ENCODE measurements around the gene NHSL2. TPM values are rescaled to one million over a fixed set of nuclear protein-coding genes. Genes with fewer than 3 reads are reported as not detected.

Gene NHSL2
- total RNA-seq, 1 donor from 2014 or later: 12.7 TPM

DNA sequence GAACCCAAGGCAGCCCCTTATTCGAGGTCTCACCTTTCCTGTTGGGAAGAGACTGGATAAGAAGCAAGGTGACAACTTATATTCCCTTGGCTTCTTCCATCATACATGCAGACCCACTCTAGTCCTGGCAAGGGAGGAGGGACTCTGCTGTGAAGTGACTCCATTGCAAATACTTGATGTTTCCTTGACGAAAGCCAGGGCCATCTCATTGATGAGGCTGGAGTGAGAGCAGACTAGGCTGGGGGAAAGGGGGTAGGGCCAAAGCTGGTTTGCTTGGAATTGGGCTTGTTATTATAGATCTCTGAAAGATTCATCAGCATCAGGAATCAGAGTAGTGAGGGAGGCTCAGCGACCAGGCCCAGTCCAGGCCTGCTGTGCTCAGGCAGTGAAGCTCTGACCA, 2.3 kb upstream of the NHSL2 start:
- H3K27me3 ChIP-seq (ENCODE audit: low read depth): peaks cover 10% of the 10 kb centered on the region
- intact Hi-C loops (cut with DNase I): no loop called here
- no peaks in the 10 kb centered on the region for H3K36me3 ChIP-seq
- H3K4me1 ChIP-seq: no peaks in the 10 kb centered on the region
- H3K27ac ChIP-seq: no peak overlapping the region
- TF ChIP-seq CTCF (IDR thresholded peaks at IDR 0.05): no peak
- H3K9me3 ChIP-seq: no peaks in the 10 kb centered on the region
- no peak overlapping the region for H3K4me3 ChIP-seq
- DNase-seq (no peak), ATAC-seq (no peak)

DNA sequence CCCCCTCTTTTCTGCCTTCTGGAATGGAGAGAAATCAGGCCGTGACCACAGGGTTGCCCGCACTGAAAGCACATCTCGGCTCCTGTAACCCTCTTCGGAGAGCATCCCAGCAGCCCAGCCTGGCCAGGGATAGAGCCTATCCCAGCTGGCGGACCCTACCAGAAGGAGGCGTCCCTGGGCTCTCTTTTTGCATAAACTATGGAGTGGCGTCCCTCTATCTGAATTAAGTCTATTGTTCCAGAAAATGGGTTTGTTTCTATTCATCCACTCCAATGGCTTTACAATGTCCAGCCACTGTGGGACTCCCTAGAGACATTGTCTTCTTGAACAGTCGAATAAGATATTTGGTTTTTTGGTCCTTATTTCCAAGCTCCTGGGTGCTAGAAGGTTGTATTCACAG, 689 bp upstream of the NHSL2 start:
- TF ChIP-seq CTCF (IDR thresholded peaks at IDR 0.05): no peak
- intact Hi-C loops (cut with DNase I): no loop called here
- Histone ChIP-seq H3K27ac (no peak overlapping the region), H3K4me1 (no peaks in the 10 kb centered on the region), H3K27me3 (ENCODE audit: low read depth) (peaks cover 10% of the 10 kb centered on the region), H3K4me3 (peak overlapping the region; percentile 46), H3K36me3 (no peaks in the 10 kb centered on the region), H3K9me3 (no peaks in the 10 kb centered on the region)
- ATAC-seq: no peak
- DNase-seq: no peak

DNA sequence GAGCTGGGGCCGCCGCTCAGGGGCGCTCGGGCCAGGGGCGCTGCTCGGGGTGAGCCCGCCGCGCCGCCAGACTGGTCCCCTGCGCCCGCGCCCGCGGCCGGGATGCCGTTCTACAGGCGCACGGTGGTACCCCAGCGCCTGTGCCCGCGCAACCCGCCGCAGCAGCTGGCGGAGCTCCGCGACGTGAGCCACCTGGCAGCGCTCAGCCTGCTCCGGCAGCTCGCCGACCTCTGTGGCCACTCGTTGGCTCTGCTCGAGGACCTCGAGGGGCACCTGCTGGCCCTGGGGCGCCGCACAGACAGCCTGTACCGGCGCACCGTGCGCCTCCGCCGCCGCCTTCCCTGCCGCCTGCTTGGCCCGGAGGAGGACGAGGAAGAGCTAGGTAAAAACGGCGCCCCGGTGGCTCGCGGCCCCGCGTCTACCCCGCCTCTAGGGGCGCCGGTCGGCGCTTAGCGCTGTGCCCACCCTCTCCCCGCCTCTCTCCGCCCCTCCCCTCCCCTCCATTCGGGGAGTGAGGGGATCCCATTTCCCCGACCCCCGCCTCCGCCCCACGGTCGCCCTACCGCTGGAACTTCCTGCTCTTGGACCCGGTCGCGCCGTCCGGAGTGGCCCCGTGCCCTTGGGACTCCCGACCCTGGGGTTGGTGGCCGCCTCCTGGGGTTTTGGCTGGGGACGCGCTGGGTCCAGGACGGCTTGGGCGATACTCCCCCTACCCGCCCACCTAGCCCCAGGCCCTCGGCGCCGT, 513 bp downstream of the NHSL2 start:
- DNase-seq (no peak), ATAC-seq (peak; percentile 65 to 78)
- no peaks in the 10 kb centered on the region for H3K9me3 ChIP-seq
- no peak for TF ChIP-seq CTCF (IDR thresholded peaks at IDR 0.05)
- no peak overlapping the region for H3K27ac ChIP-seq
- no peaks in the 10 kb centered on the region for H3K4me1 ChIP-seq
- peaks cover 10% of the 10 kb centered on the region for H3K27me3 ChIP-seq (ENCODE audit: low read depth)
- H3K4me3 ChIP-seq: peak overlapping the region; percentile 46
- H3K36me3 ChIP-seq: no peaks in the 10 kb centered on the region
- intact Hi-C loops (cut with DNase I): no loop called here

GRCh38 chrX:71911731-71912050, 1.0 kb downstream of the NHSL2 start:
- ATAC-seq (peak; percentile 30 to 48), DNase-seq (no peak)
- intact Hi-C loops (cut with DNase I): no loop called here
- H3K27ac ChIP-seq: no peak overlapping the region
- no peaks in the 10 kb centered on the region for H3K36me3 ChIP-seq
- peaks cover 10% of the 10 kb centered on the region for H3K27me3 ChIP-seq (ENCODE audit: low read depth)
- TF ChIP-seq CTCF (IDR thresholded peaks at IDR 0.05): no peak
- peak overlapping the region; percentile 46 for H3K4me3 ChIP-seq
- H3K4me1 ChIP-seq: no peaks in the 10 kb centered on the region
- no peaks in the 10 kb centered on the region for H3K9me3 ChIP-seq

GRCh38 chrX:71912156-71912555, 1.5 kb downstream of the NHSL2 start:
- H3K27ac ChIP-seq: no peak overlapping the region
- no peaks in the 10 kb centered on the region for H3K4me1 ChIP-seq
- peak overlapping the region; percentile 46 for H3K4me3 ChIP-seq
- H3K36me3 ChIP-seq: no peaks in the 10 kb centered on the region
- DNase-seq: no peak
- no peak for TF ChIP-seq CTCF (IDR thresholded peaks at IDR 0.05)
- peaks cover 10% of the 10 kb centered on the region for H3K27me3 ChIP-seq (ENCODE audit: low read depth)
- H3K9me3 ChIP-seq: no peaks in the 10 kb centered on the region
- ATAC-seq: no peak
- intact Hi-C loops (cut with DNase I): no loop called here

Data from lower lobe of right lung (tissue), 2 donors.